DND-41 (cell line): ENCODE data around the gene CHEK1.

Experiments
- ATAC-seq: fragments of 200-7000 bp; cut with Tn5 transposase; 3 replicates; pipeline ENCODE4 v1.9.1; 2021; ENCODE audit warnings: low read depth; ENCODE audit not compliant: insufficient read depth
- DNase-seq: peaks from one replicate; pipeline ENCODE4 v3.0.0-alpha.2; 2020
- H2AFZ ChIP-seq: 2 replicates; pipeline ENCODE4 v1.6.0; 2012; ENCODE audit warnings: low read depth, low read length
- H3K27ac ChIP-seq: 2 replicates; pipeline ENCODE4 v1.5.1; 2012; ENCODE audit warnings: low read length, inconsistent platforms
- H3K27me3 ChIP-seq: fragments of 200-600 bp; sonication (generic); 2 replicates; pipeline ENCODE4 v1.6.0; 2012; ENCODE audit warnings: low read length, mild to moderate bottlenecking, inconsistent platforms; ENCODE audit not compliant: insufficient read depth, poor library complexity
- H3K36me3 ChIP-seq: 2 replicates; pipeline ENCODE4 v1.5.1; 2012; ENCODE audit warnings: low read length, inconsistent platforms; ENCODE audit not compliant: insufficient read depth
- H3K4me1 ChIP-seq: 2 replicates; pipeline ENCODE4 v1.5.1; 2012; ENCODE audit warnings: mild to moderate bottlenecking, low read length; ENCODE audit not compliant: insufficient read depth
- H3K4me2 ChIP-seq: 2 replicates; pipeline ENCODE4 v1.6.0; 2012; ENCODE audit warnings: mild to moderate bottlenecking, moderate library complexity, low read length, inconsistent platforms; ENCODE audit not compliant: insufficient read depth
- H3K4me3 ChIP-seq, 2 experiments: fragments of 200-600 bp in 1 of 2; shearing (Covaris generic) in 1 of 2; 2 replicates each; pipeline ENCODE4 v1.5.1; 2012 to 2016; ENCODE audit warnings: inconsistent platforms in 2 of 2, low read length in 2 of 2, mild to moderate bottlenecking in 2 of 2, low read depth in 1 of 2, moderate library complexity in 1 of 2
- H3K79me2 ChIP-seq: 2 replicates; pipeline ENCODE4 v1.6.0; 2012; ENCODE audit warnings: low read length, inconsistent platforms; ENCODE audit not compliant: insufficient read depth
- H3K9ac ChIP-seq: 2 replicates; pipeline ENCODE4 v1.6.0; 2012; ENCODE audit warnings: low read depth, mild to moderate bottlenecking, inconsistent platforms, low read length, moderate library complexity
- H3K9me3 ChIP-seq: 2 replicates; pipeline ENCODE4 v1.5.1; 2012; ENCODE audit warnings: low read length, moderate library complexity, mild to moderate bottlenecking, inconsistent platforms; ENCODE audit not compliant: insufficient read depth, severe bottlenecking
- H4K20me1 ChIP-seq: 2 replicates; pipeline ENCODE4 v1.6.0; 2012; ENCODE audit warnings: low read length; ENCODE audit not compliant: insufficient read depth
- EZH2 ChIP-seq: IDR thresholded peaks from 3 replicates; pipeline ENCODE4 v1.6.1; 2012; ENCODE audit warnings: borderline replicate concordance, low read depth, mild to moderate bottlenecking, moderate library complexity, low read length, inconsistent platforms; ENCODE audit not compliant: severe bottlenecking
- TF ChIP-seq, protein P1 (sequence below): IDR thresholded peaks from 2 replicates; pipeline ENCODE4 v1.5.1; 2012; ENCODE audit warnings: borderline replicate concordance, low read length, moderate library complexity, mild to moderate bottlenecking; ENCODE audit not compliant: poor library complexity, severe bottlenecking; ENCODE audit errors: extremely low read depth

The CHEK1 gene

GRCh38 chr11:125674210-125674609 is 49.2 kb downstream of the CHEK1 start:
- Histone ChIP-seq H3K4me3 (no peak overlapping the region), H3K36me3 (peaks cover 88% of the 10 kb centered on the region), H4K20me1 (peaks cover 9% of the 10 kb centered on the region; the same call in 1 of the 2 replicates), H3K9me3 (no peaks in the 10 kb centered on the region), H3K4me1 (no peaks in the 10 kb centered on the region), H3K79me2 (peaks cover 3% of the 10 kb centered on the region; the same call in 1 of the 2 replicates), H3K9ac (no peak overlapping the region), H2AFZ (no peak overlapping the region), H3K4me2 (no peak overlapping the region), H3K27me3 (no peaks in the 10 kb centered on the region), H3K27ac (no peak overlapping the region)
- ATAC-seq (no peak), DNase-seq (no peak)
- TF ChIP-seq, protein P1, sequence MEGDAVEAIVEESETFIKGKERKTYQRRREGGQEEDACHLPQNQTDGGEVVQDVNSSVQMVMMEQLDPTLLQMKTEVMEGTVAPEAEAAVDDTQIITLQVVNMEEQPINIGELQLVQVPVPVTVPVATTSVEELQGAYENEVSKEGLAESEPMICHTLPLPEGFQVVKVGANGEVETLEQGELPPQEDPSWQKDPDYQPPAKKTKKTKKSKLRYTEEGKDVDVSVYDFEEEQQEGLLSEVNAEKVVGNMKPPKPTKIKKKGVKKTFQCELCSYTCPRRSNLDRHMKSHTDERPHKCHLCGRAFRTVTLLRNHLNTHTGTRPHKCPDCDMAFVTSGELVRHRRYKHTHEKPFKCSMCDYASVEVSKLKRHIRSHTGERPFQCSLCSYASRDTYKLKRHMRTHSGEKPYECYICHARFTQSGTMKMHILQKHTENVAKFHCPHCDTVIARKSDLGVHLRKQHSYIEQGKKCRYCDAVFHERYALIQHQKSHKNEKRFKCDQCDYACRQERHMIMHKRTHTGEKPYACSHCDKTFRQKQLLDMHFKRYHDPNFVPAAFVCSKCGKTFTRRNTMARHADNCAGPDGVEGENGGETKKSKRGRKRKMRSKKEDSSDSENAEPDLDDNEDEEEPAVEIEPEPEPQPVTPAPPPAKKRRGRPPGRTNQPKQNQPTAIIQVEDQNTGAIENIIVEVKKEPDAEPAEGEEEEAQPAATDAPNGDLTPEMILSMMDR: no peak
- TF ChIP-seq EZH2: no peak

GRCh38 chr11:125675196-125675595 is 50.2 kb downstream of the CHEK1 start:
- TF ChIP-seq, protein P1: no peak
- no peak for TF ChIP-seq EZH2
- no peak for ATAC-seq
- Histone ChIP-seq H3K36me3 (peaks cover 84% of the 10 kb centered on the region), H3K79me2 (peaks cover 3% of the 10 kb centered on the region; the same call in 1 of the 2 replicates), H3K4me3 (no peak overlapping the region), H3K27me3 (no peaks in the 10 kb centered on the region), H3K4me2 (no peak overlapping the region), H3K9me3 (no peaks in the 10 kb centered on the region), H3K4me1 (no peaks in the 10 kb centered on the region), H3K27ac (no peak overlapping the region), H2AFZ (no peak overlapping the region), H3K9ac (no peak overlapping the region), H4K20me1 (peaks cover 8% of the 10 kb centered on the region; the same call in 1 of the 2 replicates)
- no peak for DNase-seq

DNA sequence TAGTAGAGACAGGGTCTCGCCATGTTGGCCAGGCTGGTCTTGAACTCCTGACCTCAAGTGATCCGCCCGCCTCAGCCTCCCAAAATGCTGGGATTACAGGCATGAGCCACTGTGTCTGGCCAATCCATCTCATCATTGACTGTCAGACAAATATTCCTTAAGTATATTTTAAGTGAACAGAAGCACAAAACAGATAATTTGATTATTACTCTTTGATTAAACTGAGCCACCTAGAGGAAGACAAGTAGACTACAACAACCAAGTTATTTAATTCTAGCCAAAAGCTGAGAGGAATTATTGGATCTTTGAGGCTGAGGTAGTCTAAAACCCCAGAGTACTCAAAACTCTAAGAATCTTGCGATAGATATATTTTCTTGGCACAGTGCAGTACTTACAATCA is 54.4 kb downstream of the CHEK1 start:
- Histone ChIP-seq H3K27ac (no peak overlapping the region), H3K9ac (no peak overlapping the region), H3K4me2 (no peak overlapping the region), H3K79me2 (no peaks in the 10 kb centered on the region), H3K9me3 (no peaks in the 10 kb centered on the region), H3K4me3 (no peak overlapping the region), H3K4me1 (no peaks in the 10 kb centered on the region), H3K27me3 (no peaks in the 10 kb centered on the region), H2AFZ (no peak overlapping the region), H3K36me3 (peaks cover 50% of the 10 kb centered on the region), H4K20me1 (no peaks in the 10 kb centered on the region)
- no peak for DNase-seq
- ATAC-seq: no peak
- no peak for TF ChIP-seq EZH2
- TF ChIP-seq, protein P1: peak; percentile 23

GRCh38 chr11:125679837-125680236 is 54.9 kb downstream of the CHEK1 start:
- H4K20me1 ChIP-seq: no peaks in the 10 kb centered on the region
- H3K9me3 ChIP-seq: no peaks in the 10 kb centered on the region
- H3K27ac ChIP-seq: no peak overlapping the region
- no peaks in the 10 kb centered on the region for H3K4me1 ChIP-seq
- no peaks in the 10 kb centered on the region for H3K79me2 ChIP-seq
- H3K27me3 ChIP-seq: no peaks in the 10 kb centered on the region
- no peak overlapping the region for H3K4me2 ChIP-seq
- no peak overlapping the region for H2AFZ ChIP-seq
- ATAC-seq (no peak), DNase-seq (no peak)
- TF ChIP-seq EZH2: no peak
- TF ChIP-seq, protein P1: no peak
- no peak overlapping the region for H3K9ac ChIP-seq
- H3K36me3 ChIP-seq: peaks cover 46% of the 10 kb centered on the region
- no peak overlapping the region for H3K4me3 ChIP-seq
